GM12878 (cell line): ENCODE measurements around the gene RNF43. TPM values are rescaled to one million over a fixed set of nuclear protein-coding genes. Genes with fewer than 3 reads are reported as not detected.

ENCODE experiments used
- ATAC-seq: fragments of 200-7000 bp; cut with Tn5 transposase; 3 replicates; pipeline ENCODE4 v1.9.1; 2020; ENCODE audit warnings: mild to moderate bottlenecking, moderate library complexity
- BruUV-seq: library from RNA; stranded (reverse); fragments of 400-500 nt; replicated peaks from 2 replicates; lab custom pipeline; 2021; lab: Mats Ljungman, UMichigan
- CTCF ChIA-PET: fragments of 300-600 bp; sonication (Branson Sonifier 250); formaldehyde crosslinking; extraction: SDS; loops from one replicate; lab custom pipeline; 2021; ENCODE audit warnings: inconsistent platforms; lab: Yijun Ruan, JAX
- POLR2A ChIA-PET: fragments of 350-600 bp; formaldehyde crosslinking; extraction: SDS; loops from one replicate; lab custom pipeline; 2021; ENCODE audit warnings: inconsistent platforms; lab: Charles Lee
- RAD21 ChIA-PET: fragments of 300-600 bp; sonication (Branson Sonifier 250); formaldehyde crosslinking; loops from one replicate; lab custom pipeline; 2023; ENCODE audit warnings: antibody characterized with exemption; ENCODE audit not compliant: unreplicated experiment; lab: Charles Lee
- SMC1A ChIA-PET: fragments of 300-600 bp; sonication (Branson Sonifier 250); formaldehyde crosslinking; loops from one replicate; lab custom pipeline; 2023; ENCODE audit not compliant: unreplicated experiment, uncharacterized antibody; lab: Charles Lee
- DNase-seq: peaks from one replicate; pipeline ENCODE4 v3.0.0-alpha.2; 2011; ENCODE audit warnings: low read depth, low spot score
- FAIRE-seq: peaks from 3 replicates; lab custom pipeline; 2011; peaks lifted over from hg19 to GRCh38; lab: Jason Lieb, UNC
- H2AFZ ChIP-seq: 2 replicates; pipeline ENCODE4 v1.6.0; 2011; ENCODE audit warnings: low read depth, low read length, control low read depth; ENCODE audit not compliant: control insufficient read depth
- H3K27ac ChIP-seq: 2 replicates; pipeline ENCODE4 v1.5.1; 2011; ENCODE audit warnings: control low read depth; ENCODE audit not compliant: control insufficient read depth, insufficient read depth
- H3K27me3 ChIP-seq, 2 experiments: replicated peaks in 1 of 2; 2 replicates each; pipeline versions ENCODE4 v1.6.0 to v1.6.1; 2011; ENCODE audit warnings: low read length in 1 of 2; ENCODE audit not compliant: control insufficient read depth in 2 of 2, insufficient read depth in 2 of 2
- H3K36me3 ChIP-seq, 2 experiments: 2 replicates each; pipeline ENCODE4 v1.5.1; 2011; ENCODE audit warnings: low read length in 1 of 2; ENCODE audit not compliant: control insufficient read depth in 2 of 2, insufficient read depth in 2 of 2
- H3K4me1 ChIP-seq: 2 replicates; pipeline ENCODE4 v1.6.1; 2011; ENCODE audit warnings: mild to moderate bottlenecking, low read length, moderate library complexity, mixed read lengths; ENCODE audit not compliant: control insufficient read depth, insufficient read depth
- H3K4me2 ChIP-seq: 2 replicates; pipeline ENCODE4 v1.6.0; 2011; ENCODE audit warnings: control low read depth; ENCODE audit not compliant: control insufficient read depth, insufficient read depth
- H3K4me3 ChIP-seq: fragments of 200-600 bp; sonication (generic); 2 replicates; pipeline ENCODE4 v1.5.1; 2016
- H3K79me2 ChIP-seq: 2 replicates; pipeline ENCODE4 v1.6.0; 2011; ENCODE audit warnings: low read length; ENCODE audit not compliant: control insufficient read depth, insufficient read depth
- H3K9ac ChIP-seq: 2 replicates; pipeline ENCODE4 v1.8.0; 2011; ENCODE audit warnings: low read length, control low read depth, mixed read lengths; ENCODE audit not compliant: control insufficient read depth, insufficient read depth
- H3K9me3 ChIP-seq: replicated peaks from 3 replicates; pipeline ENCODE4 v1.5.1; 2011; ENCODE audit warnings: mild to moderate bottlenecking, low read length; ENCODE audit not compliant: control insufficient read depth, insufficient read depth
- H4K20me1 ChIP-seq: 2 replicates; pipeline ENCODE4 v1.6.0; 2011; ENCODE audit not compliant: control insufficient read depth, insufficient read depth
- ASH2L ChIP-seq: fragments of 300-600, 200-600 bp; sonication (generic); IDR thresholded peaks from 2 replicates; pipeline ENCODE4 v1.6.1; 2017; ENCODE audit warnings: low read depth, mild to moderate bottlenecking, borderline replicate concordance
- CHD1 ChIP-seq: IDR thresholded peaks from 2 replicates; pipeline ENCODE4 v1.6.1; 2012; ENCODE audit warnings: low read depth, low read length, improper control_type of control experiment
- CHD2 ChIP-seq: IDR thresholded peaks from 2 replicates; pipeline ENCODE4 v1.6.1; 2011; ENCODE audit warnings: low read depth, low read length, improper control_type of control experiment, borderline replicate concordance
- IKZF1 ChIP-seq: fragments of 450-650 bp; conservative IDR thresholded peaks from 2 replicates; pipeline ENCODE4 v1.6.1; 2017; ENCODE audit warnings: antibody characterized with exemption, mild to moderate bottlenecking
- KDM1A ChIP-seq: fragments of 200-600 bp; sonication (generic); IDR thresholded peaks from 2 replicates; pipeline ENCODE4 v1.6.1; 2016; ENCODE audit warnings: borderline replicate concordance
- MXI1 ChIP-seq: fragments of 150-350 bp; IDR thresholded peaks from 2 replicates; pipeline ENCODE4 v1.6.1; 2011; ENCODE audit warnings: low read depth, mild to moderate bottlenecking, inconsistent platforms, low read length, improper control_type of control experiment
- MYC ChIP-seq: IDR thresholded peaks from 2 replicates; pipeline ENCODE4 v1.6.1; 2011; ENCODE audit warnings: mild to moderate bottlenecking, low read length, moderate library complexity, inconsistent platforms; ENCODE audit not compliant: insufficient read depth, insufficient replicate concordance, insufficient read length, severe bottlenecking
- NFXL1 ChIP-seq: fragments of 450-650 bp; IDR thresholded peaks from 2 replicates; pipeline ENCODE4 v1.6.1; 2017; ENCODE audit warnings: antibody characterized with exemption, mild to moderate bottlenecking, borderline replicate concordance
- NFYA ChIP-seq: IDR thresholded peaks from 2 replicates; pipeline ENCODE4 v1.6.1; 2011; ENCODE audit warnings: low read depth, mild to moderate bottlenecking, low read length, improper control_type of control experiment, borderline replicate concordance
- PML ChIP-seq: IDR thresholded peaks from 2 replicates; pipeline ENCODE4 v1.6.1; 2012; ENCODE audit warnings: low read length, inconsistent platforms
- SMAD5 ChIP-seq: IDR thresholded peaks from 2 replicates; pipeline ENCODE4 v1.6.1; 2016; ENCODE audit warnings: antibody characterized with exemption, low read depth
- SRF ChIP-seq, 2 experiments: IDR thresholded peaks; 2 replicates each; pipeline ENCODE4 v1.6.1; 2011; ENCODE audit warnings: low read depth in 2 of 2, low read length in 2 of 2, mild to moderate bottlenecking in 1 of 2, moderate library complexity in 1 of 2
- ZNF207 ChIP-seq: fragments of 450-650 bp; IDR thresholded peaks from 2 replicates; pipeline ENCODE4 v1.6.1; 2014; ENCODE audit warnings: antibody characterized with exemption, mild to moderate bottlenecking, borderline replicate concordance
- WGBS: methylation state at CpG from one replicate; pipeline ENCODE4 v1.1.6; 2016; ENCODE audit warnings: low lambda C conversion rate; ENCODE audit not compliant: insufficient replicate concordance, insufficient coverage; ENCODE audit errors: missing lambda C conversion rate; 5-methylcytosine and 5-hydroxymethylcytosine counted together
- in situ Hi-C: fragments of 300-500 bp; cut with MboI; formaldehyde crosslinking; loops from 9 replicates; pipeline ENCODE4 v1.14.3; 2018; ENCODE audit warnings: mixed read lengths
- intact Hi-C: fragments of 100-400 bp; cut with micrococcal nuclease; formaldehyde crosslinking; loops from one replicate; pipeline ENCODE4 v1.14.2; 2022; ENCODE audit not compliant: unreplicated experiment
- polyA plus RNA-seq, 11 experiments: library from polyadenylated mRNA; depleted of rRNA in 4 of 11; unstranded in 6 of 11; stranded (reverse) in 5 of 11; fragments of >200 nt; fragmentation: Nextera tagmentation in 4 of 11; fragmentation: Illumina TruSeq in 1 of 11; extraction: Ambion mirVana in 4 of 11; extraction: Trizol in 1 of 11; gene quantifications; 1 replicate in 1 of 11; 2 replicates in 10 of 11; pipeline versions ENCODE4 v1.2.1 to v1.2.3, GENCODE V29; 2011 to 2016; ENCODE audit warnings: inconsistent platforms in 2 of 11, missing spikeins in 2 of 11, low read depth in 1 of 11
- total RNA-seq, 4 experiments: library from RNA; depleted of rRNA in 3 of 4; stranded (reverse); fragments of >200 nt in 3 of 4; fragmentation: Illumina TruSeq in 1 of 4; extraction: Trizol in 1 of 4; gene quantifications; 2 replicates each; pipeline versions ENCODE4 v1.2.1 to v1.2.3, GENCODE V29; 2013 to 2021
- TF ChIP-seq, protein P1 (sequence below): fragments of 450-650 bp; formaldehyde crosslinking; IDR thresholded peaks from 2 replicates; pipeline ENCODE4 v1.4.0; 2022; ENCODE audit warnings: mild to moderate bottlenecking, moderate library complexity

RNF43 gene
- total and polyA plus RNA-seq, 10 of the 15 experiments (the other 5 are each of a cell fraction or from before 2014, with no cell fraction given): 1.2 to 16.7 (median 5.5) TPM

GRCh38 chr17:58421711-58422110, 4.4 kb upstream of the RNF43 start:
- no peak for FAIRE-seq
- H3K79me2 ChIP-seq: peaks cover 6% of the 10 kb centered on the region
- no peak overlapping the region for H3K27ac ChIP-seq
- no peak overlapping the region for H3K9ac ChIP-seq
- no peaks in the 10 kb centered on the region for H4K20me1 ChIP-seq
- H3K9me3 ChIP-seq: no peaks in the 10 kb centered on the region
- ChIA-PET RAD21 (interaction anchor here (2.6 kb wide), 1 partner anchor 77 kb away, joined by 12 read pairs; no protein-coding TSS in a partner anchor), SMC1A (interaction anchor here (1.6 to 2.9 kb wide), 3 partner anchors 11 to 105 kb away, joined by 4 to 17 read pairs (median 12); no protein-coding TSS in a partner anchor), CTCF (interaction anchor here (1.5 to 3.5 kb wide), 3 partner anchors 27 to 104 kb away, joined by 3 to 32 read pairs (median 9); no protein-coding TSS in a partner anchor)
- no peak for ATAC-seq
- H2AFZ ChIP-seq: no peak overlapping the region
- WGBS: 92% methylated on average over 1 of the region's 1 CpG
- no TSS peak for BruUV-seq
- no peak for DNase-seq
- peaks cover 5% of the 10 kb centered on the region; the same call in 1 of the 2 replicates for H3K4me1 ChIP-seq
- intact Hi-C loops: no loop called here
- H3K27me3 ChIP-seq: no peaks in the 10 kb centered on the region
- TF ChIP-seq ASH2L (no peak), MXI1 (no peak), KDM1A (no peak), CHD2 (no peak), IKZF1 (no peak), MYC (no peak), SMAD5 (no peak), NFXL1 (no peak), PML (no peak), SRF (IDR thresholded peaks at IDR 0.05; ENCODE audit: low read depth in 2 of 2, low read length in 2 of 2) (no peak), CHD1 (no peak), NFYA (no peak), ZNF207 (no peak)
- TF ChIP-seq, protein P1, sequence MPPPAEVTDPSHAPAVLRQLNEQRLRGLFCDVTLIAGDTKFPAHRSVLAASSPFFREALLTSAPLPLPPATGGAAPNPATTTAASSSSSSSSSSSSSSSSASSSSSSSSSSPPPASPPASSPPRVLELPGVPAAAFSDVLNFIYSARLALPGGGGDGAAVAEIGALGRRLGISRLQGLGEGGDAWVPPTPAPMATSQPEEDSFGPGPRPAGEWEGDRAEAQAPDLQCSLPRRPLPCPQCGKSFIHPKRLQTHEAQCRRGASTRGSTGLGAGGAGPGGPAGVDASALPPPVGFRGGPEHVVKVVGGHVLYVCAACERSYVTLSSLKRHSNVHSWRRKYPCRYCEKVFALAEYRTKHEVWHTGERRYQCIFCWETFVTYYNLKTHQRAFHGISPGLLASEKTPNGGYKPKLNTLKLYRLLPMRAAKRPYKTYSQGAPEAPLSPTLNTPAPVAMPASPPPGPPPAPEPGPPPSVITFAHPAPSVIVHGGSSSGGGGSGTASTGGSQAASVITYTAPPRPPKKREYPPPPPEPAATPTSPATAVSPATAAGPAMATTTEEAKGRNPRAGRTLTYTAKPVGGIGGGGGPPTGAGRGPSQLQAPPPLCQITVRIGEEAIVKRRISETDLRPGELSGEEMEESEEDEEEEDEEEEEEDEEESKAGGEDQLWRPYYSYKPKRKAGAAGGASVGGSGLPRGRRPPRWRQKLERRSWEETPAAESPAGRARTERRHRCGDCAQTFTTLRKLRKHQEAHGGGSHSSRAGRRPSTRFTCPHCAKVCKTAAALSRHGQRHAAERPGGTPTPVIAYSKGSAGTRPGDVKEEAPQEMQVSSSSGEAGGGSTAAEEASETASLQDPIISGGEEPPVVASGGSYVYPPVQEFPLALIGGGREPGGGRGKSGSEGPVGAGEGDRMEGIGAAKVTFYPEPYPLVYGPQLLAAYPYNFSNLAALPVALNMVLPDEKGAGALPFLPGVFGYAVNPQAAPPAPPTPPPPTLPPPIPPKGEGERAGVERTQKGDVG: no peak
- TF ChIP-seq, all 136 proteins: peak for 0
- Histone ChIP-seq H3K4me2 (no peak overlapping the region), H3K4me3 (no peak overlapping the region), H3K36me3 (no peaks in the 10 kb centered on the region)
- in situ Hi-C loops: no loop called here
- POLR2A ChIA-PET: no interaction called here
